ENCODE data around the gene SH2D7. TPM values are rescaled to one million over a fixed set of nuclear protein-coding genes. Genes with fewer than 3 reads are reported as not detected.
A peak's percentile ranks its signal among the peaks of the same experiment; 100 is the strongest.

Gene SH2D7
- total RNA-seq, 6 donors from 2014 or later = 0.09 TPM; not detected in 5

- Histone ChIP-seq H3K27ac (peak overlapping the region in 3 of 4 donors; percentile 54 to 67 (median 57)), H3K9me3 (no peaks in the 10 kb centered on the region), H3K4me1 (peaks cover 17 to 26% (median 21%) of the 10 kb centered on the region in 4 donors), H3K27me3 (no peaks in the 10 kb centered on the region), H3K4me3 (no peak overlapping the region), H3K36me3 (no peaks in the 10 kb centered on the region)
- DNase-seq (no peak), ATAC-seq (ENCODE audit: low FRiP score in 2 of 2) (no peak)
- WGBS, 2 donors = 78 to 92% methylated on average over 6 of the region's 6 CpGs
- TF ChIP-seq POLR2A (IDR thresholded peaks at IDR 0.05) = no peak
- TF ChIP-seq, protein P1, sequence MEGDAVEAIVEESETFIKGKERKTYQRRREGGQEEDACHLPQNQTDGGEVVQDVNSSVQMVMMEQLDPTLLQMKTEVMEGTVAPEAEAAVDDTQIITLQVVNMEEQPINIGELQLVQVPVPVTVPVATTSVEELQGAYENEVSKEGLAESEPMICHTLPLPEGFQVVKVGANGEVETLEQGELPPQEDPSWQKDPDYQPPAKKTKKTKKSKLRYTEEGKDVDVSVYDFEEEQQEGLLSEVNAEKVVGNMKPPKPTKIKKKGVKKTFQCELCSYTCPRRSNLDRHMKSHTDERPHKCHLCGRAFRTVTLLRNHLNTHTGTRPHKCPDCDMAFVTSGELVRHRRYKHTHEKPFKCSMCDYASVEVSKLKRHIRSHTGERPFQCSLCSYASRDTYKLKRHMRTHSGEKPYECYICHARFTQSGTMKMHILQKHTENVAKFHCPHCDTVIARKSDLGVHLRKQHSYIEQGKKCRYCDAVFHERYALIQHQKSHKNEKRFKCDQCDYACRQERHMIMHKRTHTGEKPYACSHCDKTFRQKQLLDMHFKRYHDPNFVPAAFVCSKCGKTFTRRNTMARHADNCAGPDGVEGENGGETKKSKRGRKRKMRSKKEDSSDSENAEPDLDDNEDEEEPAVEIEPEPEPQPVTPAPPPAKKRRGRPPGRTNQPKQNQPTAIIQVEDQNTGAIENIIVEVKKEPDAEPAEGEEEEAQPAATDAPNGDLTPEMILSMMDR (IDR thresholded peaks at IDR 0.05) = no peak
- TF ChIP-seq EP300 (IDR thresholded peaks at IDR 0.05) = no peak
- TF ChIP-seq POLR2AphosphoS5 (IDR thresholded peaks at IDR 0.05) = no peak
Observed at GRCh38 chr15:78102741-78103140, 10.4 kb downstream of the SH2D7 start.

DNA sequence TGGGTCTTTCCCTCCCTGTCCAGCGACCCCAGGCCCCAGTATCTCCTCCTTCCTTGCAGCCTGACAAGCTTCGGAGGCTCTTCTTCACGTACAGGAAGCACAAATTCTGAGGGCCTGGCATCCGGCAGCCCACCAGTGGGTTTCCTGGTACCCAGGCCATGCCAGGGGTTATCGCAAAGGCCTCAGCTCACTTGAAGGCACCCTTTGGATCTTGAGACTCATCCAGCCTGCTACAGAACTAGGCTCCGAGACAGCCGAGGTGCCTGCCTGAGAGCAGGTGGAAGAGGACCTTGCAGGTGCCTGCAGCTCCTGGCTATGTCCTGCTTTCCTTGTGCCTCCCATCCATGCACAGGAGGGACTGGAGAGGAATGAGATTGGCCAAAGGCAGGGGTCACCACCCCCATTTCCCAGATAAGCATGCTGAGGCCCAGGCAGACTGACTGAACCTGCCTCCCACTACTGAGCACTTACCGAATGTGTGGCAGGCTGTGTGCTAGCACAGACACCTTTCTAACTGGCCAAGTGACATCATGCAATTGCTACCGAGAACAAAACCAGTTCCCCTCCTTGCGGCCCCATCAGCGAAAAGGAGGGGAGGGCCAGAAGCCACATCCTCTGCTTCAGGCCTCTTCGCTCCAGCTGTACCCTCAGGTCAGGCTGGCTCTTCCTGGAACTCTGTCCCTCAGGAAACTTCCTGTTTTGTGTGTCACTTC, 11.2 kb downstream of the SH2D7 start:
- no peak overlapping the region for H3K4me3 ChIP-seq
- peak in 1 of 2 donors; percentile 51 for DNase-seq

GRCh38 chr15:78104119-78104479, 11.7 kb downstream of the SH2D7 start:
- 77 to 91% methylated on average over 4 of the region's 4 CpGs for WGBS, 2 donors
- DNase-seq (no peak), ATAC-seq (ENCODE audit: low FRiP score in 2 of 2) (no peak)
- H3K4me3 ChIP-seq = no peak overlapping the region
- H3K27me3 ChIP-seq = no peaks in the 10 kb centered on the region
- no peaks in the 10 kb centered on the region for H3K9me3 ChIP-seq
- TF ChIP-seq EP300 (IDR thresholded peaks at IDR 0.05) (no peak), POLR2AphosphoS5 (IDR thresholded peaks at IDR 0.05) (no peak), POLR2A (IDR thresholded peaks at IDR 0.05) (no peak)
- TF ChIP-seq, protein P1 (IDR thresholded peaks at IDR 0.05) = no peak
- no peaks in the 10 kb centered on the region for H3K36me3 ChIP-seq
- H3K27ac ChIP-seq = peak overlapping the region in 3 of 4 donors; percentile 57 to 67 (median 59)
- peaks cover 17 to 26% (median 21%) of the 10 kb centered on the region in 4 donors for H3K4me1 ChIP-seq

More for the DNA sequence above, 11.2 kb downstream of the SH2D7 start:
- Histone ChIP-seq H3K27ac (peak overlapping the region in 3 of 4 donors; percentile 57 to 67 (median 59)), H3K27me3 (no peaks in the 10 kb centered on the region), H3K36me3 (no peaks in the 10 kb centered on the region), H3K9me3 (no peaks in the 10 kb centered on the region), H3K4me1 (peaks cover 17 to 26% (median 21%) of the 10 kb centered on the region in 4 donors)
- no peak for TF ChIP-seq EP300 (IDR thresholded peaks at IDR 0.05)
- TF ChIP-seq POLR2A (IDR thresholded peaks at IDR 0.05) = peak in 1 of 4 donors; percentile 27
- peak; percentile 40 to 47 for TF ChIP-seq POLR2AphosphoS5 (IDR thresholded peaks at IDR 0.05)
- 60 to 72% methylated on average over 11 to 12 of the region's 12 CpGs for WGBS, 2 donors
- peak in 1 of 2 donors; percentile 8 for ATAC-seq (ENCODE audit: low FRiP score in 2 of 2)

DNA sequence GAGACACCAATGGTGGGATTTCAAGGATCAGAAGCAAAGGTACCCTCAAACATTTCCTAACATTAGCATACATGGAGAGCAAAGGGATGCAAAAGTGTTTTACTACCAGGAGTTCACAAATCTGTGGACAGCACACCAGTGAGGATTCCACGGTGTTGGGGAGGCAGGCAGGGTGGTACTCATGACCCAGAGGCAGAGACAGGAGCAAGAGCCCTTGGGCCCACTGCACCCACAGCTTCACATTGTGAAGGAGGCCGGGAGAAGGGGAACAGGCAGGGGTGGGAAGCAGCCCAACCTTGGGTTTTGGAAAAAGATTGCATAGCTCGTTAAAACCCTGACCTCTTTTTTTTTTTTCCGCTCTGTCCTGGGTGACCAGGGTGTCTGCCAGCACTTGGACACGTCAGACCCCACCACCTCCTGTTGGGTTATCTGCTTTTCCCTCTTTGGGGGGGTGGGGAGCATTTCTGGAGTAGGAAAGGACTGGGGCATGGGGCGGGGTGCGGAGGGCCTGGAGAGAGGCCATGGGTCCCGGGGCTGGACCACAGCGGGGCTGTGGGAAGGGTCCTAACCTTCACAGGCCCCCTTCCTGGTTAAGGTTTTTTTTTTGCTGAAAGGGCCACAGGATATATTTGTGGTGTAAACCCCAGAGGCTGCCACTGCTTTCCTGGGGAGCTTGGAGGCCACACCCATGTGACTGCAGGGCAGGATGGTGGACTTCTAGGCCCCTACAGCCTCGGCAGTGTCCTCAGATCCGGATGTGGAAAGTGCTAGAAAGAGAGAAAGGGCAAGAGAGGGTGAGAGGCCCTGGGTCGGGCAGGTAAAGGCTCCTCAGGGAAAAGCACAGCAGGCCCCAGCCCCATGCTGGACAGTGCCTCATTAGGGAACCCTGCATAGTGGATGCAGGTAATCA, 12.5 kb downstream of the SH2D7 start:
- DNase-seq (no peak), ATAC-seq (ENCODE audit: low FRiP score in 2 of 2) (no peak)
- Histone ChIP-seq H3K27ac (peak overlapping the region in 2 of 4 donors; percentile 59 to 67), H3K27me3 (no peaks in the 10 kb centered on the region), H3K36me3 (no peaks in the 10 kb centered on the region), H3K9me3 (no peaks in the 10 kb centered on the region), H3K4me3 (no peak overlapping the region), H3K4me1 (peaks cover 17 to 26% (median 21%) of the 10 kb centered on the region in 4 donors)
- no peak for TF ChIP-seq EP300 (IDR thresholded peaks at IDR 0.05)
- TF ChIP-seq POLR2A (IDR thresholded peaks at IDR 0.05) = no peak
- WGBS, 2 donors = 85 to 89% methylated on average over 12 of the region's 12 CpGs

DNA sequence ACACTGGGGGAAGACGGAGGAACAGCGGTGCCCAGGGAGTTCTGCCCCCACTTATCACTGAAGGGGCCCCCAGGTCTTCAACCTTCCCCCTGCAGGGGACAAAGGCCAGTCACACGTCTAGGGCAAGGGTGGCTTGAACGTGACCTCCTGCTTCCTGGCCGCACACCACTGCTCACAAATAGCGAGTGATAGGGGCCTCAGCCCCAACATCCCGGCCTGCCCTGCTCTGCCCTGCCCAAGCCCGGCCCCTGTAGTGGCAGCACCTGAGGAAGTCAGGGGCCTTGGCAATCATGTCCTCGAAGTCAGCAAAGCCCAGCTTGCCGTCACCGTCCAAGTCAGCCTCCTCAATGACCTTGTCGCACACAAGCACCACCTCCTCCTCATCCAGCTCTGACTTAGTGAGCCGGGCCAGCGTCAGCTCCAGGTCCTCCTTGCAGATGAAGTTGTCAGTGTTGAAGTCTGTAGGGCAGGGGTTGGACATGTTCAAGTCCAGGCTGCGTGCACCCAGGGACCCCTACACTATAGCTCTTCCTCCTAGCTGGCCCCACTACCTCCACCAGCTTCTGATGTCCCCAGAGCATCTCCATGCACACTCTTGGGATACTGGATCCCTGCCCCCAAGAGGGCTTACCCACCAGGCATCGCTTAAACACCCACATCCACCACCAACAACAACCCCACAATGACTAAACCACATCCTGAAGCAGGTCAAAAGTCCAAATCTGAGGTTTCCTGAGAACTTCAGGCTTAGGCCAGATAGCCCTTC, 13.3 kb downstream of the SH2D7 start:
- H3K4me1 ChIP-seq = peaks cover 17 to 26% (median 21%) of the 10 kb centered on the region in 4 donors
- no peaks in the 10 kb centered on the region for H3K9me3 ChIP-seq
- no peaks in the 10 kb centered on the region for H3K27me3 ChIP-seq
- peak in 1 of 2 donors; percentile 44 for DNase-seq
- WGBS, 2 donors = 90 to 92% methylated on average over 14 to 16 of the region's 16 CpGs
- TF ChIP-seq, protein P1 (IDR thresholded peaks at IDR 0.05) = no peak
- TF ChIP-seq POLR2A (IDR thresholded peaks at IDR 0.05) (no peak), POLR2AphosphoS5 (IDR thresholded peaks at IDR 0.05) (no peak), EP300 (IDR thresholded peaks at IDR 0.05) (no peak)
- no peak overlapping the region for H3K27ac ChIP-seq
- no peak for ATAC-seq (ENCODE audit: low FRiP score in 2 of 2)
- no peak overlapping the region for H3K4me3 ChIP-seq
- no peaks in the 10 kb centered on the region for H3K36me3 ChIP-seq
